GM21786 (cell line): ENCODE data around the gene PTPRN2.
"Not testable (repeated sequence)": the region's sequence is repeated elsewhere in the genome, so short reads cannot be mapped to it uniquely, and the experiment has no call there.

ENCODE experiments used
- ATAC-seq: cut with Tn5 transposase; IDR thresholded peaks from one replicate; pipeline ENCODE4 v1.9.1; 2021; ENCODE audit not compliant: unreplicated experiment

PTPRN2 gene

DNA sequence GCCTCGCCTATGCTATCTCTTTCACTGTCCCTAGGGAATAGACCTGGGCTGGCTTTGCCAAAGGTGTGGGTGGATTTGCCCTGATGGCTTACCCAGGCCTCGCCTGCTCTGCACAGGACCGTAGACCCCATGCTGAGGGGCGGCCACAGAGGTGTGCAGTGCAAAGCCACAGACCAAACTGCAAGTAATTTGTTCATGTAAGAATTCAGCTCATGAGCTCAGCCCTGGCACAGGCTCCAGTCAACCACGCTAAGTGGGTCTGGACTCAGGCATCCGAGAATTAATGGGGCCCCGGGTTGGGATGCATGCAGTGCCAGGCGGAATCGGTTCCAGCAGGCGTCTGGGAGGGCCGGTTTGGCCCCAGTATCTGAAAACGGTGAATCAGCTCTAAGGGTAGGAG lies 805.6 kb downstream of the PTPRN2 start:
- ATAC-seq = no peak

DNA sequence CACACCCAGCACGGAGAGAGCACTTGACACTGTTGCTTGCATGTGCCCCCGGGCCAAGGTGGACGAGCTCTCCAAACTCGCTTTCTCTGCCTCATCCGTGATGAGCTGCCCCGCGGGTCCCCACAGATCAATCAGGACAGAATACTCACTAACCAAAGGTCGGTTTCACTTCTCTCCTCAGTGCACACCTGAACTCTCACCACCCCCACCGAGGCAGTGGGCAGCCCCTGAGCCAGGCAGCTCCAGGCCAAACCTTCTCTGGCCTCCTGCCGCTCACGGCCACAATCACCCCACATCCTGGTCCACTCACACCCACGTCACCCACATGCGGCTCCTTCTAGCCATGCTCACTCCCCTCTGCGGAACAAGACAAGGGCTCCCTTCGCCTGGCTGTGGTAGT lies 806.9 kb downstream of the PTPRN2 start:
- no peak for ATAC-seq

- ATAC-seq = no peak
These were observed 807.3 kb downstream of the PTPRN2 start for GRCh38 chr7:157780312-157780711.

- no peak for ATAC-seq
These were observed 808.4 kb downstream of the PTPRN2 start for GRCh38 chr7:157779206-157779605.

DNA sequence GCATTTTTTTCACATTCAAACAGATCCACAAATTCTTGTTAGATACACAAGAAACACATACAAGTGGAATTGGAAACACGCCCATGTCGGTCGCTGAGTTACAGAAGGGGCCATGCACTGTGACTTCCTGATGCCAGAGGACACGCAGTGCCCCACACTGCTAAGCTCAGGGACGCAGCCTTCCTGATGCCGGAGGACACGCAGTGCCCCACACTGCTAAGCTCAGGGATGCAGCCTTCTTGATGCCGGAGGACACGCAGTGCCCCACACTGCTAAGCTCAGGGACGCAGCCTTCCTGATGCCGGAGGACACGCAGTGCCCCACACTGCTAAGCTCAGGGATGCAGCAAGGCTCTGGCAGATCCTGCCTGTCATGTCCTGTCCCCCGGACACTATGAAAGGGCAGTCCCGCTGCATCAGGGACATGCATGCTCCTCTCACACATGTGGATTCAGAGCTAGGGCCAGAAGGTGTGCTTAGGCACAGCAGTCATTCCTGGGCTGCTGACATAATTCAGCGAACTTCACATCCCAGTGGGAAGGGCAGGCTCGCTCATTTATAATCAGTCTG lies 810.3 kb downstream of the PTPRN2 start:
- not testable (repeated sequence) for ATAC-seq

DNA sequence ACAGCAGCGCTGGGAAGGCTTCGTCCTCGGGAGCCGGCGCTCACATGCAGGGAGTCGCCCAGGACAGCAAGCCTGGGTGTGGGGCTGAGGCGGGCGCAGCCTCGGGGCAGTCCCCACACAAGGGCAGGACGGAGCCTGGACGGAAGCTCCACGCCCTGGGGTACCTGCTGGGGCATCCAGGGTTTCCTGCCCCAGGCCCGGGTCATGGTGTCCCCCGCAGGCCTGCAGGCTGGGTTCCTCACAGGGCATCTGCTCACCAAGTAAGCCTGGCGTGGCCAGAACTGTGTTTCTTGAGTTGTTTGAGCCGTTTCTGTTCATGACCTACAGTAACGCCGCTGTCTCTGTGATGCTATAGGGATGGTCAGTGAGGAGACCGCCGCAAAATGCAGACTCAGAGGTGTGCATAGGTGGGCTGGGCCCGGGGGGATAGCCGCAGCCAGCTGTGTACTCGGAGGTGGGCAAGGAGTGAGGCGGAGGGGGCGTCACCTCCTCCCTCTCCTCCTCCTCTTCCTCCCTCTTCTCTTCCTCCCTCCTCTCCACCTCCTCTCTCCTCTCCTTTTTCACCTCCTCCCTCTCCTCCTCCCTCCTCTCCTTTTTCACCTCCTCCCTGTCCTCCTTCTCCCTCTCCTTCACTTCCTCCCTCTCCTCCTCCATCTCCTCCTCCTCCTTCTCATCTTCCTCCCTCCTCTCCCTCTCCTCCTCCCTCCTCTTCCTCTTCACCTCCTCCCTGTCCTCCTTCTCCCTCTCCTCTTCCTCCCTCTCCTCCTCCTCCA lies 811.9 kb downstream of the PTPRN2 start:
- no peak for ATAC-seq

- no peak for ATAC-seq
These were observed 812.5 kb downstream of the PTPRN2 start for GRCh38 chr7:157775021-157775559.

DNA sequence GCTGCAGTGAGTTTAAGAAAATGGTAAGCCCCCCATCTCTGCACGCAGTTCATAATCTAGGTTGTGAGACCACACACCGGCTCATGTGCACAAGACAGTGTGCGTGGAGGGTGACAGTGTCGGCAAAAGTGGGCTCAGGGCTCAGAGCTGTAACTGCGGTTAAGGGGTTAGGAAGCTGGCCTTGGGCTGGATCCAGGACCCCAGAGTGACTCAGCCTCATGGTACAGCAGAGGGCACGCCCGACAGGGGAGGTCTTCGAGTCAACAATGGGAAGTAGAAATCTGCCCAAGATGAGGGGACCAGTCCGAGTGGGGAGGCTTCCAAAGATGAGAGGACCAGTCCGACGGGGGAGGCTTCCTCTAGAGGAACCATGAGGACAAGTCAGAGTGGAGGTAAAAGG lies 813.1 kb downstream of the PTPRN2 start:
- no peak for ATAC-seq

- no peak for ATAC-seq
These were observed 814.3 kb downstream of the PTPRN2 start for GRCh38 chr7:157773361-157773760.

- ATAC-seq = no peak
These were observed 815.0 kb downstream of the PTPRN2 start for GRCh38 chr7:157772486-157773130.

DNA sequence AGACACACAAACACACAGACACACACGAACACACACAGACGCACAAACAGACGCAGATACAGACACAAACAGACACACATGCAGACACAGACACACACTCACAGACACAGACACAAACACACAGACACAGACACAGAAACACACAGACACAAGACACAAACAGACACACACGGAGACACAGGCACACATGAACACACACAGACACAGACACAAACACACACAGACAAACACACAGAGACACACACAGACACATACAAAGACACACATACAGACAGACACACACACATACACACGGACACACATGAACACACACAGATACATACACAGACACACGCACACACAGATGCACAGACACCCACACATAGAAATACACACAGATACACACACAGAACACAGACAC lies 815.9 kb downstream of the PTPRN2 start:
- no peak for ATAC-seq

DNA sequence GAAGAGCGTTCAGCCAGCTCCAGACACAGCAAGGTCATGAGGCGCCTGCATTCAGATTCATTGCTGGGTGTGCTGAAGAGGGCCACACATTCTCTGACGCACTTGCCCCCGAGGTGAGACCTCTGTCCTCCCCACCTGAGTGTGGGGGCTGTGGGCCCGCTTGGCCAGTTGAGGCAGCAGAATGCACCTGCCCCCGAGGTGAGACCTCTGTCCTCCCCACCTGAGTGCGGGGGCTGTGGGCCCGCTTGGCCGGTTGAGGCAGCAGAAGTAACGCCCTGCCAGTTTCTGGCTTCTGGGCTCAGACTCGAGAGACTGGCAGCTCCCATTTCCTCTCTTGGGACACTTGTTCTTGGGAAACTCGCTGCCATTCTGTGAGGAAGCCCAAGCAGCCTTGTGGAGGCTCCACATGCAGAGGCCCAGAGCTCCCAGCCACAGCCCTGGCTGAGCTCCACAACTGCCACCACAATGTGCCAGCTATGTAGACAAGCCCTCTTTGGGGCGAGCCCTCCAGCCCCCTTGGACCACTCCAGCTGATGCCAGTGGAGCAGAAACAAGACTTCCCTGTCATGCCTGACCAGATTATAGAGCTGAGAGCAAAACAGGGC lies 816.8 kb downstream of the PTPRN2 start:
- no peak for ATAC-seq

DNA sequence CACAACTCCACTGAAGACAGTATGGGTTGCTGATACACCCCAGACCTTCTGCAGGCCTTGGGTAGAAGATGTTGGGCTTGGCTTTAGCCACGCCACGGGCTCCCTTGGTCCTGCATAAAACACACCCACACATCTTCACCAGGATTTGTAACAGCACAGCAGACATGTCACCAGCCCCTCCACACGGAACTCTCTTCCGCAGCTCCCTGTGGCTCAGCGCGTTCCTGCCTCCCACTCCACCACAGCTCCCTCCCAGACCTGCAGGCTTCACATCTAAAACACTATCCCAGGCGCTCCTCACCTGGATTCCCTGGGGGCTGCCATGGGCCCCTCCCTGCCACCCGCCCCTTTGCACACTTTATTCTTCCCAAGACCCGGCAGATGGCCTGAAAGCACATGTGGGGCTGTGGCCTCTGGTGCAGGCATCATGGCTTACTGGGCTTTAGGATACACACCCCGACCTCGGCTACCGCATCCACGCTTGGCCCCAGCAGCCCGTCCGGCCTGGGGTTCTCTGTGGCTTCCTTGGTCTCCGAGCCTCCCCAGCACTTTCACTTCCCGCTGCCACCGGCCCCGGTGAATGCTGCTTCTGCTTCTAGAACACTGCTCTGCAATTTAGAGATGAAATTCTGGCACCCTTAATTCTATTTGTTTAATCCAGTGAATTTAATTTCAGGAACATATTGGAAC lies 818.0 kb downstream of the PTPRN2 start:
- ATAC-seq = no peak

DNA sequence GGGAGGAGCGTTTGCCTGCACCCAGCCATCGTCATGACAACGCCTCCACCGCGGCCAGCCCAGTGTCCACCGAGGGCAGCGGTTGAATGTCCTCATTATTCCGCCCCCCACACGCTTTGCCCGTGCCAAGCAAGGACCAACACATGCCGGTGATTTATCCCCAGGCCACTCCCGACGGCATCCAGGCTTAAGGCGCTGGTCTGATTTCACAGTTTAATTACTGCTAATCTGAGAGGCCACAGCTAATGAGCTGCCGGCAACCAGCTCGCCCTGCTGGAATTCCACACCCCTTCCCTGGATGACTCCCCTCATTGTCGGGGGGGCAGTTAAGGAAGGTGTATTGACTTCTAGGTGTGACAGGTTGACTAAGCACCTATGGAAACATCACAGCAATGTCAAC lies 818.5 kb downstream of the PTPRN2 start:
- ATAC-seq = no peak

GRCh38 chr7:157768198-157768597 lies 819.4 kb downstream of the PTPRN2 start:
- ATAC-seq = no peak

DNA sequence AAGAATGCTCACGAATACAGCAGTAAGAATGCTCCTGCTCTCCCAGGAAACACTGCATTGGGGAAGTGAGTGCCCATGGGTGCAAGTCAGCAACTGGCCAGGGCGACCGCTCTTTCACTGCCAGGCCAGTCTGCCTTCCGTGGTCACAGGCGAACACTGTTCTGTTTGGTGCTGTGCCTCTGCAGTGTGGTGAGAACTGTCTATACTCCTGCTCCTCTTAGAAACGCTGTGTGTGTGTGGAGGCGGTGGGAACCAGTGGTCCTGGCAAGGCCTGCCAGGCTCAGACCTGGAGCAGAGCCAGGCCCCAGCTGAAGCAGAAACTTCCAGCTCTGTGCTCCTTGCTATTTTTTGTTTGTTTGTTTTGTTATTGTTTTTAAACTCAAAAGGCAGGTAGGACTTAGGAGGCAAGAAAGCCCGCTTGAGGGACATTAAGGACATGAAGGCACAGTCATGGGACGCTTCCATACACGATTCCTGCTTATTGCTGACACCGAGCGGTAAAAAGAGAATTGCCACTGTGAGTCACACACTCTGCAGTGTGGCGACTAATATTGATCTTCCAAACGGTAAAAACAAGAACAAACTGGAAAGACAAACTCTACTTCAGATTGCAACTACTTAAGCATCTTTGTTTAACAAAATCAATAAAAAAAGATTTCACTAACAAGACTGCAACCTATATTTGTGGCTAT lies 820.0 kb downstream of the PTPRN2 start:
- no peak for ATAC-seq

- ATAC-seq = no peak
These were observed 821.5 kb downstream of the PTPRN2 start for GRCh38 chr7:157766098-157766497.

- no peak for ATAC-seq
These were observed 822.6 kb downstream of the PTPRN2 start for GRCh38 chr7:157764946-157765537.

DNA sequence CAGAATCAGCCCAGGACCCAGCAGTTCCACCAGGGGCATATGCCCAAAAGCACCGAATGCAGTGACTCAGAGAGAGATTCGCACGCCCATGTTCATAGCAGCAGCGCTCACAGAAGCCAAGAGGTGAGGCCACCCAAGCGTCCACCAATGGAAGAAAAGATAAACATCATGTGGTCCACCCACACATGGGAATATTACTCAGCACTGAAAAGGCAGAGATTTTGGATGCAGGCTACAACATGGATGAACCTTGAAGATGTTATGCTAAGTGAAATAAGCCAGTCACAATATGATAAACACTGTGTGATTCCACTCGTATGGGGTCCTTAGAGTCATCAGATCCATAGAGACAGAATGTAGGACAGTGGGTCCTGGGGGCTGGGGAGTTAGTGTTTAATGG lies 823.4 kb downstream of the PTPRN2 start:
- no peak for ATAC-seq
